Spinal cord (tissue), 10 donors: ENCODE measurements around the gene TBXAS1. TPM values are rescaled to one million over a fixed set of nuclear protein-coding genes. Genes with fewer than 3 reads are reported as not detected.
A peak's percentile ranks its signal among the peaks of the same experiment; 100 is the strongest.

ENCODE experiments used
- DNase-seq, 6 donors: peaks; one replicate each; pipeline versions ENCODE4 v3.0.0 to v3.0.0-alpha.2; 2013 to 2015; ENCODE audit warnings: low spot score in 6 of 6, low read depth in 4 of 6
- H3K27ac ChIP-seq: one replicate; pipeline ENCODE4 v1.5.1; 2013; ENCODE audit warnings: low read depth, low read length, control low read depth
- H3K27me3 ChIP-seq: one replicate; pipeline ENCODE4 v1.6.1; 2013; ENCODE audit warnings: low read length; ENCODE audit not compliant: control insufficient read depth, insufficient read depth
- H3K36me3 ChIP-seq: one replicate; pipeline ENCODE4 v1.6.1; 2013; ENCODE audit warnings: low read length; ENCODE audit not compliant: control insufficient read depth, insufficient read depth
- H3K4me1 ChIP-seq: one replicate; pipeline ENCODE4 v1.6.1; 2013; ENCODE audit warnings: low read length; ENCODE audit not compliant: control insufficient read depth, insufficient read depth
- H3K4me3 ChIP-seq: one replicate; pipeline ENCODE4 v1.5.1; 2013; ENCODE audit warnings: low read depth, low read length, control low read depth
- H3K9me3 ChIP-seq: one replicate; pipeline ENCODE4 v1.6.1; 2013; ENCODE audit warnings: low read length; ENCODE audit not compliant: control insufficient read depth, insufficient read depth
- WGBS: methylation state at CpG from one replicate; pipeline ENCODE4 v1.1.5; 2013; ENCODE audit warnings: missing lambda C conversion rate; ENCODE audit not compliant: insufficient coverage; 5-methylcytosine and 5-hydroxymethylcytosine counted together
- polyA plus RNA-seq, 2 donors: library from polyadenylated mRNA; unstranded; fragments of 120-200 nt; gene quantifications; one replicate each; pipeline ENCODE4 v1.2.1, GENCODE V29; 2013; ENCODE audit not compliant: insufficient read length in 2 of 2
- total RNA-seq, 2 donors: library from RNA; depleted of rRNA in 1 of 2; stranded (reverse); fragments of 120-200 nt in 1 of 2; fragments of >200 nt in 1 of 2; gene quantifications; one replicate each; pipeline versions ENCODE4 v1.2.3 to v1.2.4, GENCODE V29; 2013 to 2014
- donor health status: healthy.

TBXAS1 gene
- total and polyA plus RNA-seq, 4 donors: 8.1 to 11.9 (median 10.3) TPM

DNA sequence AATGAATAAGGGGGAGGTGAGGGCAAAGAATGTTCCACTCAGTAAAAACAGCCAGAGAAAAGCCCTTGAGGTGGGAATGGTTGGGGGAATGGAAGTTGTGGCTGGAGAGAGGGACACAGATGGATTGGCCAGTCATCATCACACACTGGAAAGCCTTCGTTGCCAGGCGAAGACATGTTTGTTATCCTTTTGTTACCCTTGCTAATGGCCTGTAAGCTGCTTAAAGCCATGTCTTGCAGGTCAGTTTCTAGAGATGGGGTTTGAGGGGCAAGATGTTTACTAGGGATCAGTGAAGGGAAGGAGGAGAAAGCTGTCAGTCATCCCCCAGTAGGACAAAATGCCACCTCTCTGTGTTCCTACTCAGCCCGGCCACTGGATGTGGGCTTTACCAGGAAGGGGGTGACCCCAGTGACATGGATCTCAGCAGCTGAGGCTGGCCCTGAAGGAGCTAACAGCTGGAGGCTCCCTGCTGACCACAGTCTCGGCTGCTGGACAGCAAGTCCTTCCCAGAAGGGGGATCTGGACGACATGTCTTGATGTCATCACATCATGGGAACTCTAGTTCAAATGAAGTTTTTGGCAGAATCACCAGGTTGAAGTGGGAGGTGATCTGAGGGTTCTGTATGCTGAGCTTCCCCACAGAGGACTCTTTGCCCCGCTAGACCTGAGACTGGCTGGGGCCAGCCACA lies 66.2 kb downstream of the TBXAS1 start:
- no peak overlapping the region for H3K4me3 ChIP-seq
- peaks cover 5% of the 10 kb centered on the region for H3K4me1 ChIP-seq
- 81% methylated on average over 6 of the region's 6 CpGs for WGBS
- no peaks in the 10 kb centered on the region for H3K27me3 ChIP-seq
- no peak for DNase-seq
- no peak overlapping the region for H3K27ac ChIP-seq
- no peaks in the 10 kb centered on the region for H3K36me3 ChIP-seq
- H3K9me3 ChIP-seq: no peaks in the 10 kb centered on the region

DNA sequence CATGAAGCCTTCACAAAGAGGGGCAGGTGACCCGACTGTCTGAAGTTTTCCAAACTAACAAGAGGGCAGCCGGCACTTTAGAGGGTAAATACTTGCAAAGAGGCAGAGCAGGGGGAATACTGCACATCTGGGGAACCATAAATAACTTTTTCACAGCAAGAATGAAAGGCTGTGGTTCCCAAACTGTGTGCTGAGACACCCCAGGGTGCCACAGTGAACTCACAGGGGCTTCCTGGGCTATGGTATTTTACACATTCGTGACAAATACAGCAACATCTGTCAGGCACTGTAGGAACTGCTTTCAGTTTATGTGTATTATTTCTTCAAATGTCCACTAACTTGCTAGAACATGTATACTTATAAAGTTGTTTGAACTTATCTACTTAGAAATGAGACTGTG lies 67.2 kb downstream of the TBXAS1 start:
- 100% methylated on average over 1 of the region's 3 CpGs for WGBS
- H3K9me3 ChIP-seq: no peaks in the 10 kb centered on the region
- H3K4me3 ChIP-seq: no peak overlapping the region

DNA sequence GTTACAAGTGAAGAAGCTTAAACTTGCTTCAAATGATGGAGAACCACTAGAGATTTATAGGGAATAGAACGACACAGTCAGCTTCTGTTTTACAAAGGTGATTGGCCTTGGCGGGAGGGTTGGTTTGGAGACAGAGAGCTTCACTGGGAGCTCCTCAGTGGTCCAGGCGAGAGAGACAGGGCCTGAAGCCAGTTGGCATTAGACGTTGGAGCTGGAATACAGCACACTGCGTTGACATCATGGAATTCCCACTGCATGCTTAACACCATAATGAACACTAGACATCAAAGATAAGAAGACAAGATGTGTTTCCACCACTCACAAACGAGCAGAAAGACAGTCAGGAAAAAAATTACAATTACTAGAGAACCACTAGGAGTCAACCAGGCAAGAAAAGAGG lies 67.8 kb downstream of the TBXAS1 start:
- Histone ChIP-seq H3K4me1 (peaks cover 5% of the 10 kb centered on the region), H3K36me3 (no peaks in the 10 kb centered on the region), H3K27me3 (no peaks in the 10 kb centered on the region), H3K27ac (no peak overlapping the region), H3K4me3 (no peak overlapping the region), H3K9me3 (no peaks in the 10 kb centered on the region)
- 86% methylated on average over 3 of the region's 6 CpGs for WGBS
- DNase-seq: no peak

More for the DNA sequence above, 67.2 kb downstream of the TBXAS1 start:
- DNase-seq: no peak
- Histone ChIP-seq H3K27ac (no peak overlapping the region), H3K4me1 (peaks cover 5% of the 10 kb centered on the region), H3K36me3 (no peaks in the 10 kb centered on the region), H3K27me3 (no peaks in the 10 kb centered on the region)

DNA sequence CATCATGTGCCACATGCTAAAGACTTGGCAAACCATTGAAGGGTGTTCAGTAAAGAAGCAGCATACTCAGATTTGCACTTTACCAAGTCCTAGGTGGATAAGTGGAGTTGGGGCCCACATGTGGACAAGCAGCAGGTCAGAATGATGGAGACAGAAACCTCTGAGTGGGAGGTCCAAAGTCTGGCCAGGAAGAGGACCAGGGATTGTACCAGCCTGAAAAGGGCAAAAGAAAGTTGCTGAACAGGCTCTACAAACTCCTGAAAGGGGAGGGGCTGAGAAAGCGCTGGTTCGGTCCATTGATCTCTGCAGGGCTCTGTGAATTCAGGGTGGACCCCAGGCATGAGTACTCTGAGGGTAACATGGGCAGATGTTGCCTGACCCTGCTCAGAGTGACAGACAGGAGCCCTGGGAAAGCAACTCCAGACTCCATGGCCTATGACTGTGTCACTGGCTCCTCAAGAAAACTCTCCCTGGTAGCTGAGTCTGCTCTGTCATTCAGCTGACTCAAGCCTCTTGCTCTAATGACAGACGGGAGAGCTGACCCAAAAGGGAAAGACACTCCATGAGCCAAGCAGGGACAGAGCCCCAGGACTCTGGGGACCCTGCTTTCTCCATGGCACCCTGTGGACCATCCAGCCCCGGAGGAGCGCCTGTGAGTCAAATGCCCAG lies 68.5 kb downstream of the TBXAS1 start:
- no peak for DNase-seq
- no peak overlapping the region for H3K27ac ChIP-seq
- WGBS: 88% methylated on average over 5 of the region's 5 CpGs
- H3K27me3 ChIP-seq: no peaks in the 10 kb centered on the region
- peaks cover 5% of the 10 kb centered on the region for H3K4me1 ChIP-seq
- no peaks in the 10 kb centered on the region for H3K36me3 ChIP-seq
- no peaks in the 10 kb centered on the region for H3K9me3 ChIP-seq
- no peak overlapping the region for H3K4me3 ChIP-seq

DNA sequence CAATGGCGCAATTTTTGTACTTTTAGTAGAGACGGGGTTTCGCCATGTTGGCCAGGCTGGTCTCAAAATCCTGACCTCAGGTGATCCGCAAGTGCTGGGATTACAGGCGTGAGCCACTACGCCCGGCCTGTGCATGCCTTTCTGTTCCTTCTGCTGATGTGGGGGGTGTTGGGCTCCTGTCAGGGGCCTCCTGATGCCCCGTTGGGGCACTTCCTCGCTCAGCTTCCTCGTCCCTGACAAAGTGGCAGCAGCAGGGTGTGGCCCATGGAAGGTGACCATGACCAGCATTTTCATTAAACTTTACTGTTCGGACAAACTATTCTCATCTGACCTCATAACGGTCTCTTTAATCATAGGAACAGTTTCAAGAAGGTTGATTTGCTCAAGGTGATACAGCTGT lies 69.4 kb downstream of the TBXAS1 start:
- Histone ChIP-seq H3K27ac (no peak overlapping the region), H3K4me3 (no peak overlapping the region), H3K36me3 (no peaks in the 10 kb centered on the region), H3K4me1 (peaks cover 5% of the 10 kb centered on the region), H3K9me3 (no peaks in the 10 kb centered on the region), H3K27me3 (no peaks in the 10 kb centered on the region)
- 98% methylated on average over 5 of the region's 12 CpGs for WGBS
- DNase-seq: no peak

- Histone ChIP-seq H3K9me3 (no peaks in the 10 kb centered on the region), H3K4me3 (no peak overlapping the region), H3K4me1 (no peaks in the 10 kb centered on the region), H3K27ac (no peak overlapping the region), H3K27me3 (no peaks in the 10 kb centered on the region), H3K36me3 (no peaks in the 10 kb centered on the region)
- WGBS: 87% methylated on average over 3 of the region's 5 CpGs
- no peak for DNase-seq
Observed at GRCh38 chr7:139899328-139899955, 70.4 kb downstream of the TBXAS1 start.

- Histone ChIP-seq H3K27me3 (no peaks in the 10 kb centered on the region), H3K9me3 (no peaks in the 10 kb centered on the region), H3K36me3 (no peaks in the 10 kb centered on the region), H3K4me1 (no peaks in the 10 kb centered on the region), H3K27ac (no peak overlapping the region), H3K4me3 (no peak overlapping the region)
- no peak for DNase-seq
- WGBS: no CpG with 5 or more reads among the region's 2 CpGs
Observed at GRCh38 chr7:139900326-139900725, 71.3 kb downstream of the TBXAS1 start.

DNA sequence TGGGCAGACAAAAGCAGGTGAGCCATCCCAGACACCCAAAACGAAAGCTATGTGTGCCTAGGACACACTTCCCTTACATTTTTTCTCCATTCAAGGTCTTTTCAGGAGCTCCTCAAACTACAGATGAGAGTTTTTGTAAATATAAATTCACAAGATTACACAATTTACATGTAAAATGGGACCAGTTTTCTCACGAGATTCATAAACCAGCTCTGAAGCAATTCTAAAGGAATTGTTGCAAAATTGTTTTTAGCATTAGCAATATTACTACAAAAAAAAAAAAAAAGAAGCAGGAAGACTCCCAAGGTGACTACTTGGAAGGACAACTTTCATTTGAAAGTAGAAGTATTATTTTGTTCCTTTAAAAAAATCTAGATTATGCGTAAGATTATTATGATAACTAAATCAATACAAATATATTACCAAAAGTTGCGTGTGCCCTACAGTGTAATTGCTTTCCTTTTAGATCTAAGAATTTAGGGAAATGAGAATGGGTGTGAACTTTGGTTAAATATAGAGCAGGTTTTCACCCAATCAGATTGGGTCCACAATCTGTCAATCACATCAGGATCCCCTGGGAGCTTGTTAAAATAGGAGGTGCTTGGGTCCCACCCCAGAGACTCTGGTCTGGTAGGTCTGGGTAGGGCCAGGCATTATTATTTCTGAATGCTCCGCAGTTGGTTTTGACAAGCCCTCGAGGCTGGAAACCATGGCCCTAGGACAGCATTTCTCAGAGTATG lies 72.2 kb downstream of the TBXAS1 start:
- Histone ChIP-seq H3K4me1 (no peaks in the 10 kb centered on the region), H3K9me3 (peaks cover 1% of the 10 kb centered on the region), H3K36me3 (no peaks in the 10 kb centered on the region), H3K27me3 (no peaks in the 10 kb centered on the region), H3K4me3 (no peak overlapping the region), H3K27ac (no peak overlapping the region)
- 95% methylated on average over 2 of the region's 6 CpGs for WGBS
- peak in 1 of 6 donors; percentile 34 for DNase-seq

GRCh38 chr7:139901901-139902300 lies 72.8 kb downstream of the TBXAS1 start:
- H3K4me1 ChIP-seq: no peaks in the 10 kb centered on the region
- peaks cover 2% of the 10 kb centered on the region for H3K9me3 ChIP-seq
- H3K36me3 ChIP-seq: no peaks in the 10 kb centered on the region
- H3K27ac ChIP-seq: no peak overlapping the region
- no peaks in the 10 kb centered on the region for H3K27me3 ChIP-seq
- no peak overlapping the region for H3K4me3 ChIP-seq
- DNase-seq: no peak
- no CpG with 5 or more reads among the region's 3 CpGs for WGBS
